ENCODE results near the gene CAMP. TPM values are rescaled to one million over a fixed set of nuclear protein-coding genes. Genes with fewer than 3 reads are reported as not detected.

The CAMP gene, protein sequence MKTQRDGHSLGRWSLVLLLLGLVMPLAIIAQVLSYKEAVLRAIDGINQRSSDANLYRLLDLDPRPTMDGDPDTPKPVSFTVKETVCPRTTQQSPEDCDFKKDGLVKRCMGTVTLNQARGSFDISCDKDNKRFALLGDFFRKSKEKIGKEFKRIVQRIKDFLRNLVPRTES
- total RNA-seq (1 to 10 TPM in 1 of 4 donors, not detected in 3; 1.1 TPM), polyA plus RNA-seq (1 to 10 TPM in 1 of 3 donors, not detected in 2; 1.2 TPM)

DNA sequence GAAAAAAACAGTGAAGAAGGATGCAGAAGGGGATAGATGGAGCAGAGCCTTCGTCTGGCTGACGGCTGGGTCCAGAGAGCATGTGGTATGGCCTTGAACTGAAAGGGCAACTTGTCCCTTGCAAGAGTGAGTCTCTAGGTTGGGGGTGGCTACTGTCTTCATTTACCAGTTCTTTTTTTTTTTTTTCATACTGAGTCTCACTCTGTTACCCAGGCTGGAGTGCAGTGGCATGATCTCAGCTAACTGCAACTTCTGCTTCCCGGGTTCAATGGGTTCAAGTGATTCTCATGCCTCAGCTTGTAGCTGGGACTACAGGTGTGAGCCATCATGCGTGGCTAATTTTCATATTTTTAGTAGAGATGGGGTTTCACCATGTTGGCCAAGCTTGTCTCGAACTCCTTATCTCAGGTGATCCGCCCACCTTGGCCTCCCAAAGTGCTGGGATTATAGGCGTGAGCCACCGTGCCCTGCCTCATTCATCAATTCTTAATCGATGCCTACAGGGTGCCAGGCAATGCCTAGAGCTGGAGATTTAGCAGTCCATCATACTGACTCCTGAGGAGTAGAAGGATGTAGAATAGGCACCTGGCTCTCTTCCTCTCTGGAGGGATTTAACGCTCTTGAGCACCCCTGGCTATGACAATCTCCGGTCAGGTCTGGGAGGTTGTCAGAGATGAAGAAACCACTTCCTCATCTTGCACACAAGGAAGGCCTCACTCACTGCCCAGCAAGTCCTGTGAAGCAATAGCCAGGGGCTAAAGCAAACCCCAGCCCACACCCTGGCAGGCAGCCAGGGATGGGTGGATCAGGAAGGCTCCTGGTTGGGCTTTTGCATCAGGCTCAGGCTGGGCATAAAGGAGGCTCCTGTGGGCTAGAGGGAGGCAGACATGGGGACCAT lies at the start of gene CAMP:
Gene CAMP, plus strand, starts transcription at position 880 of the 898 bp plus-strand sequence. Its CDS starts 17 bp downstream, at position 897.
- H3K36me3 ChIP-seq: no peaks in the 10 kb centered on the region
- WGBS, 2 donors: 73 to 85% methylated on average over 11 of the region's 11 CpGs
- H3K27ac ChIP-seq: no peak within 1 kb of the TSS
- no peak within 1 kb of the TSS for H3K4me3 ChIP-seq
- TF ChIP-seq, protein P1, sequence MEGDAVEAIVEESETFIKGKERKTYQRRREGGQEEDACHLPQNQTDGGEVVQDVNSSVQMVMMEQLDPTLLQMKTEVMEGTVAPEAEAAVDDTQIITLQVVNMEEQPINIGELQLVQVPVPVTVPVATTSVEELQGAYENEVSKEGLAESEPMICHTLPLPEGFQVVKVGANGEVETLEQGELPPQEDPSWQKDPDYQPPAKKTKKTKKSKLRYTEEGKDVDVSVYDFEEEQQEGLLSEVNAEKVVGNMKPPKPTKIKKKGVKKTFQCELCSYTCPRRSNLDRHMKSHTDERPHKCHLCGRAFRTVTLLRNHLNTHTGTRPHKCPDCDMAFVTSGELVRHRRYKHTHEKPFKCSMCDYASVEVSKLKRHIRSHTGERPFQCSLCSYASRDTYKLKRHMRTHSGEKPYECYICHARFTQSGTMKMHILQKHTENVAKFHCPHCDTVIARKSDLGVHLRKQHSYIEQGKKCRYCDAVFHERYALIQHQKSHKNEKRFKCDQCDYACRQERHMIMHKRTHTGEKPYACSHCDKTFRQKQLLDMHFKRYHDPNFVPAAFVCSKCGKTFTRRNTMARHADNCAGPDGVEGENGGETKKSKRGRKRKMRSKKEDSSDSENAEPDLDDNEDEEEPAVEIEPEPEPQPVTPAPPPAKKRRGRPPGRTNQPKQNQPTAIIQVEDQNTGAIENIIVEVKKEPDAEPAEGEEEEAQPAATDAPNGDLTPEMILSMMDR (IDR thresholded peaks at IDR 0.05): no peak
- no peak for TF ChIP-seq POLR2A (IDR thresholded peaks at IDR 0.05)
- TF ChIP-seq EP300 (IDR thresholded peaks at IDR 0.05): no peak
- no peak for TF ChIP-seq POLR2AphosphoS5 (IDR thresholded peaks at IDR 0.05)
- H3K9me3 ChIP-seq: no peaks in the 10 kb centered on the region
- DNase-seq: peak; percentile 85
- H3K4me1 ChIP-seq: no peaks in the 10 kb centered on the region
- intact Hi-C loops (cut with DNase I): no loop called here
- no peaks in the 10 kb centered on the region for H3K27me3 ChIP-seq

DNA sequence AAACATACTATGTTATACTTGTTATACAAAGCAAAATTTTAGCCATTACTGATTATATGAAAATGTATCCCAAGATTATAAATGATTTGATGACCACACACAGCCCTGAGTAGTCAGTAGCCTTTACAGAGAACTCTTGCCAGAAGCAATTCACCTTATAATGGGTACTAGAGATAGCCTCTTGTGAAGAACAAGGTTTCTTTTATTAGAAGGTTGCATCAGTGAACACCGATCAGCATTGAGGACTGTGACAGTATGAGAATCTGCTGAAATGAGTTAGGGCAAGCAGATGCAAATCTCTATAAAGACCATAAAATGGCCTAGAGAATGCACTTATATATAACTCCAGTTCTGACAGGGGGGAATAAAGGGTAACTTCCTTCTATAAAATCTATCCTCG lies 45.2 kb upstream of the CAMP start:
- Histone ChIP-seq H3K27me3 (no peaks in the 10 kb centered on the region), H3K27ac (no peak overlapping the region), H3K4me3 (no peak overlapping the region), H3K36me3 (no peaks in the 10 kb centered on the region), H3K4me1 (no peaks in the 10 kb centered on the region), H3K9me3 (no peaks in the 10 kb centered on the region)
- WGBS, 2 donors: 89 to 92% methylated on average over 2 of the region's 2 CpGs
- no peak for TF ChIP-seq POLR2AphosphoS5 (IDR thresholded peaks at IDR 0.05)
- TF ChIP-seq, protein P1 (IDR thresholded peaks at IDR 0.05): no peak
- TF ChIP-seq POLR2A (IDR thresholded peaks at IDR 0.05): no peak
- TF ChIP-seq EP300 (IDR thresholded peaks at IDR 0.05): no peak
- no peak for DNase-seq
- intact Hi-C loops (cut with DNase I): no loop called here

DNA sequence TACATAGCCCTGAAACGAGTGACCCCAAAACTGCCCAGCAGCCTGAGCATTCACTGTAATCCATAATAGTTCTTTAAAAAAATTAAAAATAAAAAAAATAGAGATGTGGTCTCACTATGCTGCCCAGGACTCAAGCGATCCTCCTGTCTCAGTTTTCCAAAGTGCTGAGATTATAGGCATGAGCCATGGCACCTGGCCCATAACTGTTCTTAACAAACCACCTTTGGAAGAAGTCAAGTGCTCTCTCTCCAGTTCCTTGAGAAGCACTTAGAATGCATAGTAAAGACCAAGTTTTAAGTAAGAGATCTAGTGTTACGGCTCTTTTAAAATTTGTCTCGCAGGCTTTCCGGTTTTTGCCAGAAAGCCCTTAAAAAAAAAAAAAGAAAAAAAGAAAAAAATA lies 43.3 kb upstream of the CAMP start:
- Histone ChIP-seq H3K27ac (no peak overlapping the region), H3K27me3 (no peaks in the 10 kb centered on the region), H3K9me3 (no peaks in the 10 kb centered on the region), H3K4me1 (no peaks in the 10 kb centered on the region), H3K36me3 (no peaks in the 10 kb centered on the region), H3K4me3 (no peak overlapping the region)
- no peak for DNase-seq
- WGBS, 2 donors: 97 to 99% methylated on average over 5 of the region's 5 CpGs
- intact Hi-C loops (cut with DNase I): no loop called here
- TF ChIP-seq, protein P1 (IDR thresholded peaks at IDR 0.05): no peak
- TF ChIP-seq POLR2AphosphoS5 (IDR thresholded peaks at IDR 0.05) (no peak), EP300 (IDR thresholded peaks at IDR 0.05) (no peak), POLR2A (IDR thresholded peaks at IDR 0.05) (no peak)

DNA sequence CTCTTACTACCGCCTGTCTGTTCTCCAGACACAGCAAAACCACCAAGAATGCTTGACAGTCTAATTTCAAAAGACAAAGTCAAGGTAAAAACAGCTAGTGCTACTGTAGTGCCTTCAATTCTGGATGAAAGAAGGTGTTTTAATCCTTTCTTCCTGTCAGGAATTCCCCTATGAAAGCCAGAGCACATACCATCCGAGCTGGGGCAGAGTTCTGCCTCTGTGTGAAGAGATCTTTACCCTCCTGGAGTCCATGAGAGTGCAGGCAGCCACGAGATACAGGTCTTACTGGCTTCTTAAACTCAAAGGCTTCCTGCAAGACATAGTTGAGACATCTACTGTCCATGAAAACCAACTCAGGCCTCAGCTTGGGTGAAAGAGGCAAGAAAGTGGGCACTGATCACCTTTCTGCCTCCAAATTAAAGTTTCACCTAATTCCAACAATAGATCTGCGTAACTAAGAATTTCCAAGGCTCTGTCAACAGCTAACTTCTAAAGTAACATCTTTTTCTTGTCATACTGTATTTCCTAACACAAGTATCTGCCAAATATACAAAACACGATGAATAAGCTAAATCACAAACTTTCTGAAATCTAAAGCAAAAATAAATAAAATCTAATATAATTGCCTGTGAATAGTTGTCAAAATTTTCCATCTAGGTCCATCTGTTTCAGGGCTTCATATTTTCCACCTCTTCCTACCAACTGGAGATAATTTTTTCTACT lies 42.6 kb upstream of the CAMP start:
- no peak for DNase-seq
- no peak for TF ChIP-seq EP300 (IDR thresholded peaks at IDR 0.05)
- TF ChIP-seq POLR2AphosphoS5 (IDR thresholded peaks at IDR 0.05): no peak
- no peak for TF ChIP-seq POLR2A (IDR thresholded peaks at IDR 0.05)
- TF ChIP-seq, protein P1 (IDR thresholded peaks at IDR 0.05): no peak
- no peaks in the 10 kb centered on the region for H3K4me1 ChIP-seq
- intact Hi-C loops (cut with DNase I): no loop called here
- no peaks in the 10 kb centered on the region for H3K9me3 ChIP-seq
- 87% methylated on average over 5 of the region's 5 CpGs for WGBS, 2 donors
- no peaks in the 10 kb centered on the region for H3K36me3 ChIP-seq
- no peak overlapping the region for H3K27ac ChIP-seq
- no peaks in the 10 kb centered on the region for H3K27me3 ChIP-seq
- no peak overlapping the region for H3K4me3 ChIP-seq

All from sigmoid colon (tissue), 7 donors.